Thoracic aorta (tissue), 2 donors: ENCODE data around the gene GSC. TPM values are rescaled to one million over a fixed set of nuclear protein-coding genes. Genes with fewer than 3 reads are reported as not detected.

Experiments used
- ATAC-seq: fragments of 150-250 bp; one replicate; pipeline ENCODE4 v1.8.0; 2017; ENCODE audit warnings: low read depth; ENCODE audit not compliant: insufficient number of reproducible peaks, low FRiP score
- DNase-seq: peaks from one replicate; pipeline ENCODE4 v3.0.0-alpha.2; 2020; ENCODE audit warnings: low spot score
- H3K27ac ChIP-seq, 2 donors: fragments of 200-600 bp; sonication (generic); 1 replicate in 1 of 2; 2 replicates in 1 of 2; pipeline ENCODE4 v1.5.1; 2016; ENCODE audit warnings: mild to moderate bottlenecking in 2 of 2, moderate library complexity in 2 of 2
- H3K27me3 ChIP-seq: fragments of 200-600 bp; sonication (generic); replicated peaks from 2 replicates; pipeline ENCODE4 v1.6.0; 2016; ENCODE audit warnings: mild to moderate bottlenecking; ENCODE audit not compliant: insufficient read depth
- H3K36me3 ChIP-seq: fragments of 200-600 bp; sonication (generic); one replicate; pipeline ENCODE4 v1.5.1; 2016
- H3K4me1 ChIP-seq, 2 donors: fragments of 200-600 bp; sonication (generic); 1 replicate in 1 of 2; 2 replicates in 1 of 2; pipeline versions ENCODE4 v1.5.1 to v1.6.0; 2016; ENCODE audit warnings: low read depth in 2 of 2, mild to moderate bottlenecking in 1 of 2; ENCODE audit not compliant: control insufficient read depth in 1 of 2
- H3K4me3 ChIP-seq: fragments of 200-600 bp; sonication (generic); 2 replicates; pipeline ENCODE4 v1.5.1; 2016; ENCODE audit warnings: mild to moderate bottlenecking
- H3K9me3 ChIP-seq: fragments of 200-600 bp; sonication (generic); 2 replicates; pipeline ENCODE4 v1.5.1; 2016
- CTCF ChIP-seq: fragments of 200-600 bp; sonication (generic); IDR thresholded peaks from one replicate; pipeline ENCODE4 v1.5.1; 2019; ENCODE audit warnings: antibody characterized with exemption
- total RNA-seq, 2 donors: library from RNA; depleted of rRNA; stranded (reverse); fragments of >200 nt; gene quantifications; one replicate each; pipeline versions ENCODE4 v1.1.0 to v1.2.3, GENCODE V29; 2016

GSC gene
- total RNA-seq, 2 donors from 2014 or later: 2.1 TPM; not detected in 1

DNA sequence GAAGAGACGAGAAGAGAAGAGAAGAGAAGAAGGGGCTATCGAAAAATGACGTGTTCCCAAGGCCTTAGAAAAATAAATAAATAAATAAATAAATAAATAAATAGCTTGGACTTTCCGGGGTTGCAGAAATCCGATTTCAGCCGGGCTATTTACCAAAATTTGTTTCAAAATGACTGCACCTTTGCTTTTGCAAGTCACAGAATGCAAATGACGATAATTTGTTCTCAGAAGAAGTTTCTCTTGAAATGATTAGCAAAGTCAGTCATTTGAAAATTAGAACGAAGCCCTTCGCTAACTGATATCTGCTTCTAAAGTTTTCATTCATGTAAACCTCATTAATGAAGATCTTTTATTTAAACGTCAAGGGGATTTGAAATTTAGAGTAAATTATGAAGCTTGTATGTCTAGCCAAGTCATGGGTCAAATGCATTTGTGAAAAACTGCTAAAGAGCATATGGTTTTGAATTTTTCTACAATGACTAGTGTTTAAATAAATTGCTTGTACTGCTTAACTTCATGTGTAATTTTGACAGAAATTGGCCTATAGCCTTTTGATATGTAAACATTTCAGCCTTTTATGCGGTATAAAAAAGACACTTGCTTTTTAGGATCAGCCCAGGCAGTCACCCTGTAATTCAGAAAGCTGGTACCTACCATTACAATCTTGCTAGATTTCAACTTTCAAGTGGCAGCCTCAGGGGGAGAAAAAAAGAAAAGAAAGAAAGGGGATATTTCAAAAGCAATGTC is 4.6 kb upstream of the GSC start:
- no peak for DNase-seq
- Histone ChIP-seq H3K9me3 (no peaks in the 10 kb centered on the region), H3K27me3 (peaks cover 23% of the 10 kb centered on the region), H3K27ac (no peak overlapping the region), H3K4me1 (peaks cover 4 to 11% of the 10 kb centered on the region in 2 donors), H3K36me3 (no peaks in the 10 kb centered on the region), H3K4me3 (no peak overlapping the region)
- TF ChIP-seq CTCF: no peak
- no peak for ATAC-seq

- peaks cover 29% of the 10 kb centered on the region for H3K27me3 ChIP-seq
- no peak for TF ChIP-seq CTCF
Measured at GRCh38 chr14:94773655-94774343, 3.9 kb upstream of the GSC start.

DNA sequence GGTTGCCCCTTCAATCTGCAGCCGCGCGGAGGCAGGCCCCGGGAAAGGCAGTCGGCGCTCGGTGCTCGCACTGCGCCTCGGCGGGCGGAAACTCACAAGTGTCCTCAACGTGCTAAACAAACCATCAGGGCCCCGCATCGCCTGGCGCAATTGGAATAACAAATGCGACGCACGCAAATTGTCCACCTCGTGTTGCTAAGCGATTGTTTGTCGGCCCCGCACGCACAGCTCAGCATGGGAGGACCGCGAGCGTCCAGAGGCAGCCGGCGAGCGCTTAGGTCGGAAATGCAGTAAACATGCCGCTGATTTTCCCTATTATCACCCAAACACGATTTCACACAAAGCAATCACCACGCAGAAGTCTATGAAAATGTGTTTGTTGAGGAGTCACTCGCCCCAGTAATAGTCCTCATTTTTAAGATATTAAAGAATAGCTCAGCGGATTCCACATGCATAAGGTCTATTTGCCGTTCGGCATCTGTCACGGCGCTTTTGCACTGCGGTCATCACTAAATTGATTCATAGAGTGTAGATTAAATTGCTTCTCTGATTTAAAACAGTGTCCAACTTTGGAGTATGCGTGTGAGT is 3.2 kb upstream of the GSC start:
- Histone ChIP-seq H3K4me1 (peaks cover 4 to 23% of the 10 kb centered on the region in 2 donors), H3K27ac (no peak overlapping the region), H3K9me3 (no peaks in the 10 kb centered on the region), H3K36me3 (no peaks in the 10 kb centered on the region), H3K4me3 (no peak overlapping the region), H3K27me3 (peaks cover 29% of the 10 kb centered on the region)
- DNase-seq (no peak), ATAC-seq (no peak)
- no peak for TF ChIP-seq CTCF

More at GRCh38 chr14:94773655-94774343, 3.9 kb upstream of the GSC start:
- no peak overlapping the region for H3K4me3 ChIP-seq
- DNase-seq (no peak), ATAC-seq (no peak)
- H3K9me3 ChIP-seq: no peaks in the 10 kb centered on the region
- no peaks in the 10 kb centered on the region for H3K36me3 ChIP-seq
- H3K4me1 ChIP-seq: peaks cover 4 to 18% of the 10 kb centered on the region in 2 donors
- H3K27ac ChIP-seq: no peak overlapping the region

- peaks cover 29% of the 10 kb centered on the region for H3K27me3 ChIP-seq
- DNase-seq: no peak
- peaks cover 4 to 23% of the 10 kb centered on the region in 2 donors for H3K4me1 ChIP-seq
- ATAC-seq: no peak
- H3K4me3 ChIP-seq: no peak overlapping the region
- no peak for TF ChIP-seq CTCF
- no peaks in the 10 kb centered on the region for H3K36me3 ChIP-seq
- no peak overlapping the region for H3K27ac ChIP-seq
- H3K9me3 ChIP-seq: no peaks in the 10 kb centered on the region
Measured at GRCh38 chr14:94772548-94772947, 2.6 kb upstream of the GSC start.

DNA sequence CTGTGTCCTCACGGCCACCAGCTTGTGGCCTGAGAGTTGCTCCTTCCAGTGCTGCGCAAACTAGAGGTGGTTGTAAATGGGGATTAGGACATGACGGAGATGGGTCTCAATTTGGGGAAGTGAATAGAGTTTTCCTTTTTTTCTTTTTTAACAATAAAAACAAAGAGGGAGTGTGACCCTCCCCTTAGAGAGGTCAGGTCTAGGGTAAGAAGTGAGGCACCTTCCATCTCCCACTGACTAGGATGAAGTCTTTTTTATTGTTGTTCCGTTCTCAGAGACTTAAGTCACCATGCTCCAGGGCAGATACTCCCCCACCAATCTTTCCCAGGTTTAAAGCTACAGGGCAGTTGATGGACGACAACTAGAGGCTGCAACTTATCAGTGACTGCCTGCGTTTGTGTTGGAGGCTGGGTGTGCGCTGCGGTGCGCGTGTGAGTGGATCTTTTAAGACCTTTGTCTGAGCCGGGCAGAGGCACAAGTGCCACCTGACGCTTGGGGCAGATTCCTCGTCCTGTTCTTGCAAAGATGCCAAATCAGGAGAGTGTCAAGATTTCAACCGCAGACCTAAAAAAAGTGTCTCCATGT is 2.1 kb upstream of the GSC start:
- no peaks in the 10 kb centered on the region for H3K36me3 ChIP-seq
- TF ChIP-seq CTCF: no peak
- H3K27ac ChIP-seq: no peak overlapping the region
- peaks cover 29% of the 10 kb centered on the region for H3K27me3 ChIP-seq
- no peak overlapping the region for H3K4me3 ChIP-seq
- ATAC-seq: no peak
- no peaks in the 10 kb centered on the region for H3K9me3 ChIP-seq
- no peak for DNase-seq
- peaks cover 4 to 23% of the 10 kb centered on the region in 2 donors for H3K4me1 ChIP-seq
